Measurements from ENCODE around the gene KRTAP12-3.
"Not testable (repeated sequence)": the region's sequence is repeated elsewhere in the genome, so short reads cannot be mapped to it uniquely, and the experiment has no call there.

Gene KRTAP12-3, protein sequence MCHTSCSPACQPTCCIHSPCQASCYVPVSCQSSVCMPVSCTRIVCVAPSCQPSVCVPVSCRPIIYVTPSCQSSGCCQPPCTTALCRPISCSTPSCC

DNA sequence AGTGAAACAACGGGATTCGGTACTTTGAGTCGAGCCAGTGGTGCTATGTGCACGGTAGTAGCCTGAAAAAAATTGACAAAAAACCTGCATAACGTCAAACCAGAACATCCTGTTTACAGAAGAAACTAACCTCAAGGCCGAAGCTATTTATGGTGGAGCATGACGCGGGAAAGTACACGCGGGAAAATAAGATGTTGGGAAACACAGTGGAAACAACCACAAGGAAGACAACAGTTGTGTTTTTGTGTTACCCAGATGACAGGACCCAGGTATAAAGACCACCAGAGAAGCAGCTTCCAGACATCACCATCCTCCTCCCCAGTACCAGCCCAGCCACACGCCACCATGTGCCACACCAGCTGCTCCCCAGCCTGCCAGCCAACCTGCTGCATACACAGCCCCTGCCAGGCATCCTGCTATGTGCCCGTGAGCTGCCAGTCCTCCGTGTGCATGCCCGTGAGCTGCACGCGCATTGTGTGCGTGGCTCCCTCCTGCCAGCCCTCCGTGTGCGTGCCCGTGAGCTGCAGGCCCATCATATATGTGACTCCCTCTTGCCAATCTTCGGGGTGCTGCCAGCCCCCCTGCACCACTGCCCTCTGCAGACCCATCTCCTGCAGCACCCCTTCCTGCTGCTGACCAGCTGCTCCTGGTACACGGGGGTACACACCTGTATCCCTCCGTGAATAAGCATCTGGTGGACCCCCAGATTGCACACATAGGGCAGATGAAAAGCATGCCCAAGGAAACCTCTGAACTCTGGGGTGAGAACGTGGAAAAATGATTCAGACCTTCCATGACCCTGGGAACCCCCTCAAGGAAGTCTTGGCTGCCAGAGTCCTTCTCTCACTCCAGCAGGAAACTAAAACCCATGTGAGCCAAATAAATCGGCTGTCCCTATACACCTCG, at the start of gene KRTAP12-3:
Gene KRTAP12-3, plus strand, starts transcription at position 298 of the 906 bp plus-strand sequence. Its CDS starts 48 bp downstream, at position 346.
- H3K27ac ChIP-seq (ENCODE audit: low read length): no peak within 1 kb of the TSS

GRCh38 chr21:44609193-44609592, 48.5 kb upstream of the KRTAP12-3 start:
- H3K9me3 ChIP-seq (ENCODE audit: control insufficient read depth, low read depth, low read length): peaks cover 4% of the 10 kb centered on the region
- no peak overlapping the region for H3K4me3 ChIP-seq (ENCODE audit: low read length)
- no peak overlapping the region for H3K9ac ChIP-seq (ENCODE audit: low read length)

More for the DNA sequence above, at the start of gene KRTAP12-3:
- Histone ChIP-seq H3K4me3 (ENCODE audit: low read length) (no peak within 1 kb of the TSS), H3K36me3 (ENCODE audit: control insufficient read depth, low read depth, low read length) (no peaks in the 10 kb centered on the region), H3K9me3 (ENCODE audit: control insufficient read depth, low read depth, low read length) (no peaks in the 10 kb centered on the region), H3K27me3 (ENCODE audit: control insufficient read depth, insufficient read depth, low read length) (no peaks in the 10 kb centered on the region), H3K9ac (ENCODE audit: low read length) (no peak within 1 kb of the TSS), H3K4me1 (ENCODE audit: control insufficient read depth, low read depth, low read length) (peaks cover 32% of the 10 kb centered on the region)

DNA sequence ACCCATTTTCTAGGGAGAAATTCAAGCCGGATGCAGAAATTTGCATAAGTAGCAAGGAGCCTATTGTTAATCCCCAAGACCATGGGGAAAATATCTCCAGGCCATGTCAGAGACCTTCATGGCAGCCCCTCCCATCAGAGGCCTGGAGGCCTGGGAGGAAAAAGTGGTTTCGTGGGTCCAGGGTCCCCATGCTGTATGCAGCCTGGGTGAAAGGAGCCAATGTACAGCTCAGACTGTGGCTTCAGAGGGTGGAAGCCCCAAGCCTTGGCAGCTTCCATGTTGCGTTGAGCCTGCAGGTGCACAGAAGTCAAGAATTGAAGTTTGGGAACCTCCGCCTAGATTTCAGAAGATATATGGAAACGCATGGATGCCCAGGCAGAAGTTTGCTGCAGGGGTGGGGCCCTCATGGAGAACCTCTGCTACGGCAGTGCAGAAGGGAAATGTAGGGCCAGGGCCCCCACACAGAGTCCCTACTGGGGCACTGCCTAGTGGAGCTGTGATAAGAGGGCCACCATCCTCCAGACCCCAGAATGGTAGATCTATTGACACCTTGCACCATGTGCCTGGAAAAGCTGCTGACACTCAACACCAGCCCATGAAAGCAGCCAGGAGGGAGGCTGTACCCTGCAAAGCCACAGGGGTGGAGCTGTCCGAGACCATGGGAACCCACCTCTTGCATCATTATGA, 47.4 kb upstream of the KRTAP12-3 start:
- not testable (repeated sequence) for H3K9me3 ChIP-seq (ENCODE audit: control insufficient read depth, low read depth, low read length); H3K4me3 ChIP-seq (ENCODE audit: low read length); H3K4me1 ChIP-seq (ENCODE audit: control insufficient read depth, low read depth, low read length); H3K9ac ChIP-seq (ENCODE audit: low read length); H3K27me3 ChIP-seq (ENCODE audit: control insufficient read depth, insufficient read depth, low read length); H3K36me3 ChIP-seq (ENCODE audit: control insufficient read depth, low read depth, low read length); H3K27ac ChIP-seq (ENCODE audit: low read length)

More at GRCh38 chr21:44609193-44609592, 48.5 kb upstream of the KRTAP12-3 start:
- no peaks in the 10 kb centered on the region for H3K27me3 ChIP-seq (ENCODE audit: control insufficient read depth, insufficient read depth, low read length)
- H3K4me1 ChIP-seq (ENCODE audit: control insufficient read depth, low read depth, low read length): no peaks in the 10 kb centered on the region
- no peak overlapping the region for H3K27ac ChIP-seq (ENCODE audit: low read length)
- no peaks in the 10 kb centered on the region for H3K36me3 ChIP-seq (ENCODE audit: control insufficient read depth, low read depth, low read length)

DNA sequence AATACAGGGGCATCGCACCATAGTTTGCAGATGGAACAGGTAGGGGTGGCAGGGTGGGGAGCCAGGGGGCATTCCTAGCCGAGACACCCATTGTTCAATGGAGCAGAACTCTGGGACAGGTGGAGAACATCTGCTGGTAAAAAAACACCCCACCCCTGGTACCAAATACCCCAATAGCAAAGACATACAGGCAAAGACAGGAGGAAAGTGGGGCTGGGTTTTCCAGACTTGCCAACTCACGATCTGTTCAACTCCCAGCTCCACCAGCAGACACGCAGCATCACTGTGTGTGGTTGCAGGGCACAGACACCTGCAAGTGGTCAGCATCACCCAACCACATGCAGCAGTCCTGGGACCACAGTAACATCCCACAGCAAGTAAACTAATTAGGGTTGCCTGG, 46.2 kb upstream of the KRTAP12-3 start:
- no peak overlapping the region for H3K9ac ChIP-seq (ENCODE audit: low read length)
- no peaks in the 10 kb centered on the region for H3K27me3 ChIP-seq (ENCODE audit: control insufficient read depth, insufficient read depth, low read length)
- peaks cover 4% of the 10 kb centered on the region for H3K9me3 ChIP-seq (ENCODE audit: control insufficient read depth, low read depth, low read length)
- H3K27ac ChIP-seq (ENCODE audit: low read length): no peak overlapping the region
- H3K4me1 ChIP-seq (ENCODE audit: control insufficient read depth, low read depth, low read length): no peaks in the 10 kb centered on the region
- no peak overlapping the region for H3K4me3 ChIP-seq (ENCODE audit: low read length)
- no peaks in the 10 kb centered on the region for H3K36me3 ChIP-seq (ENCODE audit: control insufficient read depth, low read depth, low read length)

DNA sequence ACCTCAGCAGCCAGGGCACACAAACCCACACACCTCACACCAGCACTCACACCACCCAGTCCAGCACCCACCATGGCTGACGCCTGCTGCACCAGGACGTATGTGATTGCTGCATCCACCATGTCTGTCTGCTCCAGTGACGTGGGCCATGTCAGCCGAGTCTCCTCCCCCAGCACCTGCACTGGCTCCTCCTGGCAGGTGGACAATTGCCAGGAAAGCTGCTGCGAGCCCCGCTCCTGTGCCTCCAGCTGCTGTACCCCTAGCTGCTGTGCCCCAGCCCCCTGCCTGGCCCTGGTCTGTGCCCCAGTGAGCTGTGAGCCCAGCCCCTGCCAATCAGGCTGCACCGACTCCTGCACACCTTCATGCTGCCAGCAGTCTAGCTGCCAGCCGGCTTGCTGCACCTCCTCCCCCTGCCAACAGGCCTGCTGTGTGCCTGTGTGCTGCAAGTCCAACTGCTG, 45.7 kb upstream of the KRTAP12-3 start, which contains the start of gene KRTAP10-8:
Gene KRTAP10-8, plus strand, starts transcription at position 51 of the 458 bp plus-strand sequence. Its CDS starts 22 bp downstream, at position 73.
- H3K4me3 ChIP-seq (ENCODE audit: low read length): no peak within 1 kb of the TSS
- no peak within 1 kb of the TSS for H3K27ac ChIP-seq (ENCODE audit: low read length)
- H3K4me1 ChIP-seq (ENCODE audit: control insufficient read depth, low read depth, low read length): no peaks in the 10 kb centered on the region
- H3K36me3 ChIP-seq (ENCODE audit: control insufficient read depth, low read depth, low read length): no peaks in the 10 kb centered on the region
- H3K27me3 ChIP-seq (ENCODE audit: control insufficient read depth, insufficient read depth, low read length): no peaks in the 10 kb centered on the region
- peaks cover 4% of the 10 kb centered on the region for H3K9me3 ChIP-seq (ENCODE audit: control insufficient read depth, low read depth, low read length)
- H3K9ac ChIP-seq (ENCODE audit: low read length): no peak within 1 kb of the TSS

- no peaks in the 10 kb centered on the region for H3K27me3 ChIP-seq (ENCODE audit: control insufficient read depth, insufficient read depth, low read length)
- H3K4me1 ChIP-seq (ENCODE audit: control insufficient read depth, low read depth, low read length): no peaks in the 10 kb centered on the region
- no peak overlapping the region for H3K4me3 ChIP-seq (ENCODE audit: low read length)
- no peaks in the 10 kb centered on the region for H3K36me3 ChIP-seq (ENCODE audit: control insufficient read depth, low read depth, low read length)
- no peak overlapping the region for H3K27ac ChIP-seq (ENCODE audit: low read length)
- H3K9ac ChIP-seq (ENCODE audit: low read length): no peak overlapping the region
- peaks cover 4% of the 10 kb centered on the region for H3K9me3 ChIP-seq (ENCODE audit: control insufficient read depth, low read depth, low read length)
These were observed 45.0 kb upstream of the KRTAP12-3 start for GRCh38 chr21:44612669-44613229.

DNA sequence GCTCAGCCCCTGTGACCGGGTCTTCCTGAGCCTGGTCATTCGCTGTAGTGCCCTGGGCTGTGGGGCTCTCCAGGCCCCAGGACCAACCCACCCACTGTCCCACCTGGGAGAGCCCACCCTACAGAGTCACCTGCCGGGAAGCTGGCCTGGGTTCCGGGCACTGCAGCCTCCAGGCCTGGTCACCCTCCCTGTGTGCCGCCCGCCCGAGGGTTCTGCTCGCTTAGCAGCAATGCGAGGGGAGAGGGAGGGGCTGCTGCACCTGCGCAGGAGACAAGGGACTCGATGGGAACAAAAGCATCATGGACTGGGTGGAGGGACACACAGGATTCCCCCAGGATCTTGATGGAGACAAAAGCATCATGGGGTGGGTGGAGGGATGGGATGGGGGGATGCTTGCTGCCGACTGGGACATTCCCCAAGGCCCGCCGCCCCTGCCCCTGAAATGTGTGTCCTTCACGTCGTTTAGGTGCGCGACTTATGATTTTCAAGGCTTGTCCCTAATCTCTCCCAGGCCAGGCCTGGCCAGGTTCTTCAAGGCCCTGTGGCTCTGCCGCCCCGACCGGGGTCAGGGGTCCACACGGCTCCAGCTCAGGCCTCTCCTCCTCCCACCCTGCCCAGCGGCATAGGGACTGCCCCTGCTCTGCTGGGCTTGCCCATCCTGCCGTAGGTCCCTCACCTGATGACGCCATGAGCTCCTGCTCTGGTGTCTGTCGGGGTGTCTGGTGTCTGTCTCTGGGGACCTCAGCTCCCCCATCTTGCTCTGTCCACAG, 44.2 kb upstream of the KRTAP12-3 start:
- Histone ChIP-seq H3K4me1 (ENCODE audit: control insufficient read depth, low read depth, low read length) (no peaks in the 10 kb centered on the region), H3K36me3 (ENCODE audit: control insufficient read depth, low read depth, low read length) (no peaks in the 10 kb centered on the region), H3K4me3 (ENCODE audit: low read length) (no peak overlapping the region), H3K27me3 (ENCODE audit: control insufficient read depth, insufficient read depth, low read length) (no peaks in the 10 kb centered on the region), H3K27ac (ENCODE audit: low read length) (no peak overlapping the region), H3K9ac (ENCODE audit: low read length) (no peak overlapping the region), H3K9me3 (ENCODE audit: control insufficient read depth, low read depth, low read length) (peaks cover 4% of the 10 kb centered on the region)

DNA sequence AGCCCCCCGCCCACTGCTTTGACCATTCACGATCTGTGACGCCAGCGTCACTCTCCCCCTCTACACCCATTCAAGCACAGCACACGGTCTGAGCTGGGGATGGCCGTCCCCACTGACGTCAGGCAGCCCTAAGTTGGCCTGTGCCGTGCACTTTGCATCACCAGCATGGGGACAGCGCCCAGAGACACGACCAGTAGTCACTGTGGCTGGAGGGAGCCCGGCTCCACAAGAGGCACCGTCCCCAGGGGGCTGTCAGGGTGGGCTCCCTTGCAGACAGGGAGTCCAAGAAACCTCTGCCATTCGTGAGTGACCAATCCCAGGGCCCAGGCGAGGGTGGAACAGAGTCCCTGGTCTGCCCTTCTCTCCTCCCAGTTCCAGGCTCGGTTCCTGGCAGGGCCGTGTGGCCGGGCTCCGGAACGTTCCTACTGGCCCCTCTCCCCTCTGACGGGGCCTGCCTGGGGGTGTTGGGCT, 43.5 kb upstream of the KRTAP12-3 start:
- no peak overlapping the region for H3K9ac ChIP-seq (ENCODE audit: low read length)
- no peak overlapping the region for H3K27ac ChIP-seq (ENCODE audit: low read length)
- H3K9me3 ChIP-seq (ENCODE audit: control insufficient read depth, low read depth, low read length): peaks cover 4% of the 10 kb centered on the region
- H3K4me3 ChIP-seq (ENCODE audit: low read length): no peak overlapping the region
- H3K4me1 ChIP-seq (ENCODE audit: control insufficient read depth, low read depth, low read length): no peaks in the 10 kb centered on the region
- no peaks in the 10 kb centered on the region for H3K36me3 ChIP-seq (ENCODE audit: control insufficient read depth, low read depth, low read length)
- no peaks in the 10 kb centered on the region for H3K27me3 ChIP-seq (ENCODE audit: control insufficient read depth, insufficient read depth, low read length)

DNA sequence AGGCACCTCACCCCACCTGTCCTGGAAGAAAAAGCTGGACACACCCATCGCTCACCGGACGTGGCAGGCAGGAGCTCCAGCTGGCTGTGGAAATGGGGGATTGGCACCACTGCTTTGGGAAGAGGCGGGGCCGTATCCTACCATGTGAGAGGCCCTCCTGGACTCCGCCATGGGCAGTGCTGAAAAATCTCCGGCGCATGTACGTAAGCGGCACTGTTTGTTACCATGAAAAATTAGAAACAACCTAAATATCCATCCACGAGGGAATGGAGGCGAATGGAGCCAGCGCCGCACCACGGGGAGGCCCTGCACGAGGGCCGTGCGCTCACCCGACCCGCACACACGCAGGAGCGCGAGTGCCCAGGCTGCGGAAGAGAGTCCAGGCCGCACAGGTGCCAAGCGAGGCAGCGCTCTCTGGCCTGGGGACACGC, 42.8 kb upstream of the KRTAP12-3 start:
- no peak overlapping the region for H3K9ac ChIP-seq (ENCODE audit: low read length)
- H3K36me3 ChIP-seq (ENCODE audit: control insufficient read depth, low read depth, low read length): no peaks in the 10 kb centered on the region
- no peak overlapping the region for H3K27ac ChIP-seq (ENCODE audit: low read length)
- H3K9me3 ChIP-seq (ENCODE audit: control insufficient read depth, low read depth, low read length): peaks cover 4% of the 10 kb centered on the region
- H3K27me3 ChIP-seq (ENCODE audit: control insufficient read depth, insufficient read depth, low read length): no peaks in the 10 kb centered on the region
- H3K4me1 ChIP-seq (ENCODE audit: control insufficient read depth, low read depth, low read length): no peaks in the 10 kb centered on the region
- H3K4me3 ChIP-seq (ENCODE audit: low read length): no peak overlapping the region

GRCh38 chr21:44615466-44615865, 42.3 kb upstream of the KRTAP12-3 start:
- H3K9ac ChIP-seq (ENCODE audit: low read length): no peak overlapping the region
- H3K9me3 ChIP-seq (ENCODE audit: control insufficient read depth, low read depth, low read length): peaks cover 4% of the 10 kb centered on the region
- H3K27ac ChIP-seq (ENCODE audit: low read length): no peak overlapping the region
- H3K4me1 ChIP-seq (ENCODE audit: control insufficient read depth, low read depth, low read length): no peaks in the 10 kb centered on the region
- no peaks in the 10 kb centered on the region for H3K36me3 ChIP-seq (ENCODE audit: control insufficient read depth, low read depth, low read length)
- H3K4me3 ChIP-seq (ENCODE audit: low read length): no peak overlapping the region
- H3K27me3 ChIP-seq (ENCODE audit: control insufficient read depth, insufficient read depth, low read length): no peaks in the 10 kb centered on the region
